Measurements from ENCODE around the gene YIF1A. TPM values are rescaled to one million over a fixed set of nuclear protein-coding genes. Genes with fewer than 3 reads are reported as not detected.
A peak's percentile ranks its signal among the peaks of the same experiment; 100 is the strongest.
"Not testable (repeated sequence)": the region's sequence is repeated elsewhere in the genome, so short reads cannot be mapped to it uniquely, and the experiment has no call there.

The YIF1A gene
- total RNA-seq, 1 donor from 2014 or later: 142 TPM

DNA sequence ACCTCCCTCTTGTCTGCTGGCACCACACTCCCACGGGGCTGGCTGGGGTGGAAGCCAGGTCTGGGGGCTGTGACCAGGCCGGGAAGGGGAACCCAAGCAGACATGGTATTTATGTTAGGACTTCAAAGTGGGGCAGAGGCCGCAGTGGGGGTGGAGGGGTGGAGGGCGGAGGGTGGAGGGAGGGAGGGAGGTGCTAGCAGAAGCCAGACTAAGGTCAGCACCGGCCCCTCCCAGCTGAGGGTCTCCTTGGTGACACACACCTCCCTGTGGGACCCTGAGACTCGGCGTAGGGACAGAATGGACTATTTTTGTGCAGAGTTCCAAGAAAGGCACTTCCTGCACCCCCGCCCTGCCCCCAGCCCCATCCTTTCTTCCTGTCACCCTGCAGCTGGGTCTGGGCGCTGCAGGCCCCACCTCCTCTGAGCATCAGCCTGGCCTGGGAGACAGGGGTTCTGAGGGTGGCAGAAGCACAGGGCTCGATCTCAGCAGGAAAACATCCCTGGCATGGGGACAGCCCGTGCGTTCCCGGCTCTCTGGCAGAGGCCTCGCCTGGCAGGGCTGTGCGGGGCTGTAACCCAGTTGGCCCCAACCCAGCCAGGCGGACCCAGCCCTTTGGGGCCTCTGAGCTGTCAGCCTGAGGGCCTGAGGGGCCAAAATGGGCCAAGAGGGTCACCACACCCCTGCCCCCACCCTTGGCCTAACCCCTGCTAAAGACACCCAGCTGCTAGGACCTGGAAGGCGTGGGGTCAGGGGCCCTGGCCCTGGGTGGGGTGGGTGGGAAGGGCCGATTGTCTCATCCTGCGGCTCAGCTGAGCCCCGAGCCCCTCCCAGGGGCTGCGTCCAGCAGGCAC is 37.5 kb upstream of the YIF1A start:
- DNase-seq (ENCODE audit: extremely low read depth, low read depth, low spot score): no peak

- no peak for DNase-seq (ENCODE audit: extremely low read depth, low read depth, low spot score)
Observed at GRCh38 chr11:66325263-66325671, 36.3 kb upstream of the YIF1A start.

GRCh38 chr11:66324664-66325063 is 35.7 kb upstream of the YIF1A start:
- DNase-seq (ENCODE audit: extremely low read depth, low read depth, low spot score): no peak

DNA sequence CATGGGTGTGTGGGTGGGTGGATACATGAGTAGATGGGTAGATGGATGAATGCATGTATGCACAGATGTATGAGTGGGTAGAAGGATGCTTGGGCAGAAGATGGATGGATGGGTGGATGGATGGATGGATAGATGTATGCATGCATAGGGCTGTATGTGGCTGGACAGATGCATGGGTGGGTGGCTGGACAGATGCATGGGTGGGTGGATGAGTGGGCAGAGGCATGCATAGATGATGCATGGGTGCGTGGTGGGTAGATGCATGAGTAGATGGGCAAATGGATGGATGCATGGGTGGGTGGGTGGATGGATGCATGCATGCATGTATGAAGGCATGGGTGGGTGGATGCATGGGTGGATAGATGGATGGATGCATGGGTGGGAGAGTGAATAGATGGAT is 34.7 kb upstream of the YIF1A start:
- no peak for DNase-seq (ENCODE audit: extremely low read depth, low read depth, low spot score)

DNA sequence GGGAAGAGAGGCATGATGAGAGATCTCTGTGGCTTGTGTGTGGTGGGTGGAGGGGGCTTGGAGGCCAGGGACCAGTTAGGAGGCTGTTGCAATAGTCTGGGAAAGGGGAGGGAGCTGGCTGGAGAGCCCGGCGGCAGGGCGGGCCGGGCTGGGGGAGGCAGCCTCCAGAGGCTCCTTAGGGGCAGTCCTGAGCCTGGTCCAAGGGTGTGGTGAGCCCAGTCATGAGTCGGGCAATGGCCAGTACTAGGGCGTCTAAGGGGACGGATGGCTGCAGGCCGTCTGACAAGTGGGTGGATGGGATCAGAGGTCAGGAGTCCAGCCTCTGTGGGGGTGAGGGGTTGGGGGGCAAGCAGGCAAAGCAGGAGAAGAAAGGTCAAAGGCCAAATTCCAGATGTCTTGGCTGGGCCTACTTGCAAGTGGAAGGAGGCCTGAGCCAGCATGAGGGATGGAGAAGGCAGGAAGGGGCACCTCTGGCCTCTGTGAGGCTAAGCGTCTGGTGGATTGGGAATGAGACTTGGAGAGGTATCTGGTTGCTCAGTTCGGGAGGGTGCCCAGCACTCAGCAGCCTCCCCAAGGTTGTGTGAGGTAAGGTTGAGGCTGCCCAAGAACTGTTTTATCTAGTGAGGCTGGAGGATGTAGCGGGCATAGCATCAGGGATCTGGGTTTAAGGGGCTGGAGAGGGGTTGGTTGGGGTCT is 33.9 kb upstream of the YIF1A start:
- DNase-seq (ENCODE audit: extremely low read depth, low read depth, low spot score): no peak

DNA sequence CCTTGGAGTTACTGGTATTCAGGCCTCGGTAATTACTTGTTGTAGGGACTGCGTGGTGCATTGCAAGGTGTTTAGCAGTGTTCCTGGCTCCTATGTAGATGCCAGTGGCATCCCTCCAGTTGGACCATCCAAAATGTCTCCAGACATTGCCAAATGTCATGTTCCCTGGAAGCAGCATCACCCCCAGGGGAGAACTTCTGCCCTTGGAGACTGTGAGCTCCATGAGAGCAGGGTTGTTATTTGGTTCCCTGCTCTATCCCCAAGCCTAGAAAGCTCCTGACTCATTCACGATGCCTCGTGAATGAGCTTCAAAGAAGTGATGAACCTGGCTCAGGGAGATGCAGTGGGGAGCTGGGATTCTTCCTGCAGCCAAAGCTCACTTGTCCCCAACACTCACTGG is 32.7 kb upstream of the YIF1A start:
- no peak for DNase-seq (ENCODE audit: extremely low read depth, low read depth, low spot score)

DNA sequence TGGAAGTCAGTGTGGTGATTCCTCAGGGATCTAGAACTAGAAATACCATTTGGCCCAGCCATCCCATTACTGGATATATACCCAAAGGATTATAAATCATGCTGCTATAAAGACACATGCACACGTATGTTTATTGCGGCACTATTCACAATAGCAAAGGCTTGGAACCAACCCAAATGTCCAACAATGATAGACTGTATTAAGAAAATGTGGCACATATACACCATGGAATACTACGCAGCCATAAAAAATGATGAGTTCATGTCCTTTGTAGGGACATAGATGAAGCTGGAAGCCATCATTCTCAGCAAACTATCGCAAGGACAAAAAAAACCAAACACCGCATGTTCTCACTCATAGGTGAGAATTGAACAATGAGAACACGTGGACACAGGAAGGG is 31.8 kb upstream of the YIF1A start:
- not testable (repeated sequence) for DNase-seq (ENCODE audit: extremely low read depth, low read depth, low spot score)

DNA sequence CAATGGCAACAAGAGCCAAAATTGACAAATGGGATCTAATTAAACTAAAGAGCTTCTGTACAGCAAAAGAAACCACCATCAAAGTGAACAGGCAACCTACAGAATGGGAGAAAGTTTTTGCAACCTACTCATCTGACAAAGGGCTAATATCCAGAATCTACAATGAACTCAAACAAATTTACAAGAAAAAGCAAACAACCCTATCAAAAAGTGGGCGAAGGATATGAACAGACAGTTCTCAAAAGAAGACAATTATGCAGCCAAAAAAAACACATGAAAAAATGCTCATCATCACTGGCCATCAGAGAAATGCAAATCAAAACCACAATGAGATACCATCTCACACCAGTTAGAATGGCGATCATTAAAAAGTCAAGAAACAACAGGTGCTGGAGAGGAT is 31.3 kb upstream of the YIF1A start:
- DNase-seq (ENCODE audit: extremely low read depth, low read depth, low spot score): not testable (repeated sequence)

- DNase-seq (ENCODE audit: extremely low read depth, low read depth, low spot score): no peak
Observed at GRCh38 chr11:66318600-66318970, 29.6 kb upstream of the YIF1A start.

DNA sequence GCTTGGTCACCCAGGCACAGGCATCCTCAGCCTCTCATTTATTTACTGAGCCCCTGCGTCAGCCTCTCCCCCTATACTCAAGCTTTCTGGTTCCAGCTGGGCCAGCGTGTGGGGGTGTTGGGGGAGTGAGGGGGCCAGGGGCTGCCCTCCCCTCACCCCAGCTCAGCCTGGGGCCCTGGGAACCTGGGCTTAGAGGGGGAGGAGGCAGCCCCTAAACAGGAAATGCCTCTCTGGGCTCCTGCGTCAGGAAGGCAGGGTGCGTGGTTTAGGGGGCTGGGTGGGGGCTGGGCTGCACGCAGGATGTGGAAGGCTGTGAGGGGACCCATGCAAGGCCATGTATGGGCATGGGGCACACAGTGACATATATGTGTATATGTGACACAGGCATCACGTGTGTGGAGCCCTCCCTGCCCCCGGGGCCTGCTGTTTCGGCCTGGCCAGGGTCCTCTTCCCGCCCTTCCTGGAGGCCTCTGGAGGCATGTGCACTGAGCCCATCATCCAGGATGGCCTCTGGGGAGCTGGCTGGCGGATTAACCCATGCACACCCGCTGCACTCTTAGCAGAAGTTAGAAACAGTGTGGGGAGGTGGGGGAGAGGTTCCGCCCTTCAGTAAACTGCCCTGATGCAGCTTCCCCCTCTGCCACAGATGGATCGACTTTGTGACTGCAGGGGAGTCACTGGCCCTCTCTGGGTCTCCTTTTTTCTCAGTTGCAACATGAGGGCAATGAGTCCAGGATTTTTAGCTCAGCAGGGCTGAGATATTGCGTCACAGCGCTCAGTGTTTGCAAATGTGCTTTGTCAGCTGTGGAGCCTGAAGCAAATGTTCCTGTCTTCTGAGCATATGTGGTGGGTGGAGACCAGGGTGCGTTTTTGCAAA is 29.0 kb upstream of the YIF1A start:
- DNase-seq (ENCODE audit: extremely low read depth, low read depth, low spot score): no peak

DNA sequence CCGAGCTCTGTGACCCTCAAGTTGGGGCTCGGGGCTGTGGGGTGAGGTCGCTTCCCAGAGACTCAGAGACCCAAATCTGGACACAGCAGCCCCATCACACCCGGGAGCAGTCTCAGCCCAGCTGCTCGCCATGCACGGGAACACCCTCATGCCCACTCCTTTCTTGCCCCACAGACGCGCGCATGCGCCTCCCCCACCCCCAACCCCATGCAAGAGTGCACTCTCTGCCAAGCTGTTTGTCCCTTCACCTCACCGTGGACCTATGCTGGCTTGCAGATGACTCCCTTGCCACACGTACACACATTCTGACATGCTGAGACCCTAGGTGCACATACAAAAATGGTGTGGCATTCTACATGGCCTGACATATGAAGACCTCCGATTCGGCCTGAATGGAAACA is 28.4 kb upstream of the YIF1A start:
- DNase-seq (ENCODE audit: extremely low read depth, low read depth, low spot score): no peak

- DNase-seq (ENCODE audit: extremely low read depth, low read depth, low spot score): no peak
Observed at GRCh38 chr11:66316849-66317251, 27.9 kb upstream of the YIF1A start, which contains the start of gene CD248. Gene CD248, minus strand, starts transcription at chr11:66317044. Its CDS starts 17 bp downstream, at chr11:66317027.

DNA sequence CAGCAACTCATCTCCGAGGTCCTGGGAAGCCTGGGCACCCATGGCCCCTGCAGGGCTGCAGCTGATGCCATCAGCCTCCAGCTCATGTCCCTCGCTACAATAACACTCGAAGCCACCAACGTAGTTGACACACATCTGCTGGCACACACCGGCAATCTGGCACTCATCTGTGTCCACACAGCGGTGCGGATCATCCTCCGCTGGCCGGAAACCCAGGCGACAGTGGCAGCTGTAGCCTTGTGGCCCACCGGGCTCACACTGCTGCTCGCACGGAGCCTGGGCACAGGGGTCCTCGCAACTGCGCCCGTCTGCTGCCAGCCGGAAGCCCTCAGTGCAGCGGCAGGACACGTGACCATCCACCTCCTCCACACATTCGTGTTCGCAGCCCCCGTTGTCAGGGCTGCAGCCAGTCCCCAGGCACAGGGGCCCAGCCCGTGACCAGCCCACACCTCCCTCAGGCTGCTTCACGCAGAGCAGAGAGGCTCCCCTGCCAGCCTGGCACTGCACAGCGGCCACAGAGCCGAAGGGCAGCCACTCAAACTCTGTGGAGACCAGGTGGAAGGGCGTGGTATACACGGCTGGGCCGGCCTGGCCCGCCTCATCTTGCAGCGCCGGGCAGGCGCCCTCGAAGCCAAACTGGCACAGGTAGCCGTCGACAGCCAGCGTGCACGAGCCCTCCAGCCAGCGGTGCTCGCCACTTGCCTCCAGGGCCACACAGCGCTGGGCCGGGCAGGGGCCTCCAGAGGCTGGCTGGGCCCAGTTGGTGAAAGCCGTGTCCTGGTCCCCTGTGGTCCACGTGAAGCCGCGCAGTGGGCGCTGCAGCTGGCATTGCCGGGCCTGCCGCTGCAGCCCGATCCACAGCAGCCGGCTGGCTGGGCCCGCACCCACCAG is 27.2 kb upstream of the YIF1A start:
- DNase-seq (ENCODE audit: extremely low read depth, low read depth, low spot score): no peak

- DNase-seq (ENCODE audit: extremely low read depth, low read depth, low spot score): no peak
Observed at GRCh38 chr11:66315498-66315885, 26.5 kb upstream of the YIF1A start.

GRCh38 chr11:66314561-66315497 is 25.9 kb upstream of the YIF1A start:
- no peak for DNase-seq (ENCODE audit: extremely low read depth, low read depth, low spot score)

GRCh38 chr11:66314186-66314501 is 25.2 kb upstream of the YIF1A start:
- no peak for DNase-seq (ENCODE audit: extremely low read depth, low read depth, low spot score)

- DNase-seq (ENCODE audit: extremely low read depth, low read depth, low spot score): no peak
Observed at GRCh38 chr11:66313321-66314185, 24.6 kb upstream of the YIF1A start.

DNA sequence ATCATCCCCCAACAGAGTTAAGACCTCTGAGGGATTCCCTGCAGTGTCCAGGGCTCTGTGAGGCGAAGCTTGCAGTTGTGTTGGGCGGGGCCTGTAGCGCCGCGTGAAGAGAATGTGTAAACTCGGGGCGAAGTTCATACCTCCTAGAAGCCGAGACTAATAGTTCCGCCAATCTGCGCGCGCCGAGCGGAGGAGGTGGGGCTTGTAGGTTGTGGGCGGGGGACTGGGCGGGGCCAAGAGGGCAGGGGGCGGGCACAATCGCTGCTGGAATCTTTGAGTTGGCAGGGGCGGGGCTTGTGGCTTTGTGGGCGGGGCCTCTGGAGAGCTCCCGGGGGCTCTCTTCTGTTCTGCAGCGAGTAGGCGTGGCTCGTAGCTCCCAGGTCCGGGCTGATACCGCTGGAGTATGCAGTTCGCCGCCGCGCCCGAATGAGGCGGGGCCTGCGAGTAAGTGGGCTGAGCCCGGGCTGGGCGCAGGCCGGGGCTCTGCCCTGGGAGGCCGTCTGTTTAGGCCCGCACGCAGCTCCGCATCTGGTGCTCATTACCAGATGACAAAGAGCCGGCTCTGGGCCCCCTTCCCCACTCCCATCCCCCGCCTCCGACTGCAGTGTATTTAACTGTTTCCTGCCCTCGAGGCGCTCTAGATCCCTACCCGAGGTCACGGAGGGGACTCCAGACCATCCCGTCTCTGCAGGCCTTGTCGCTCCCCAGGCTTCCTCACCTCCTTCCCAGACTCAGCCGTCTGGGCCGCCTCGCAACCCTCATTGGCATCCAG is 23.8 kb upstream of the YIF1A start:
- peak; percentile 74 for DNase-seq (ENCODE audit: extremely low read depth, low read depth, low spot score)

Data from glomerular endothelial cell (primary cell).